Panc1 (cell line): ENCODE data around the gene CIAO3. TPM values are rescaled to one million over a fixed set of nuclear protein-coding genes. Genes with fewer than 3 reads are reported as not detected.

Experiments used
- ATAC-seq: fragments of 200-7000 bp; cut with Tn5 transposase; 2 replicates; pipeline ENCODE4 v1.9.1; 2020; ENCODE audit warnings: mild to moderate bottlenecking, moderate library complexity
- BruUV-seq: library from RNA; stranded (reverse); fragments of 400-500 nt; replicated peaks from 2 replicates; lab custom pipeline; 2021; lab: Mats Ljungman, UMichigan
- CTCF ChIA-PET: fragments of 300-600 bp; sonication (Branson Sonifier 250); formaldehyde crosslinking; loops from one replicate; lab custom pipeline; 2022; ENCODE audit warnings: antibody characterized with exemption; lab: Charles Lee
- POLR2A ChIA-PET: fragments of 300-600 bp; sonication (Branson Sonifier 250); formaldehyde crosslinking; loops from one replicate; lab custom pipeline; 2022; ENCODE audit warnings: antibody characterized with exemption; lab: Charles Lee
- DNase-seq: peaks from one replicate; pipeline ENCODE4 v3.0.0-alpha.2; 2010; ENCODE audit warnings: low read depth, low spot score
- H3K27ac ChIP-seq: 2 replicates; pipeline ENCODE4 v1.5.1; 2011; ENCODE audit warnings: mild to moderate bottlenecking, low read length, inconsistent platforms
- H3K27me3 ChIP-seq: fragments of 200-500 bp; sonication (Bioruptor generic); 2 replicates; pipeline ENCODE4 v1.6.0; 2014; ENCODE audit warnings: low read length, inconsistent platforms; ENCODE audit not compliant: control insufficient read depth, insufficient read depth
- H3K36me3 ChIP-seq: fragments of 200-500 bp; sonication (Bioruptor generic); 2 replicates; pipeline ENCODE4 v1.5.1; 2014; ENCODE audit warnings: inconsistent platforms, mild to moderate bottlenecking, low read length, moderate library complexity; ENCODE audit not compliant: control insufficient read depth, insufficient read depth
- H3K4me1 ChIP-seq: 2 replicates; pipeline ENCODE4 v1.5.1; 2011; ENCODE audit warnings: inconsistent platforms, mild to moderate bottlenecking, low read length, moderate library complexity; ENCODE audit not compliant: control insufficient read depth, insufficient read depth
- H3K4me3 ChIP-seq, 2 experiments: 2 replicates each; pipeline ENCODE4 v1.5.1; 2011 to 2012; ENCODE audit warnings: low read depth in 2 of 2, low read length in 2 of 2, mild to moderate bottlenecking in 2 of 2, inconsistent platforms in 1 of 2, moderate library complexity in 1 of 2
- H3K9me3 ChIP-seq: fragments of 200-500 bp; sonication (Bioruptor generic); 2 replicates; pipeline ENCODE4 v1.5.1; 2014; ENCODE audit warnings: low read depth, mild to moderate bottlenecking, inconsistent platforms, low read length, moderate library complexity; ENCODE audit not compliant: control insufficient read depth, insufficient read depth
- CTCF ChIP-seq: fragments of 450-650 bp; IDR thresholded peaks from 2 replicates; pipeline ENCODE4 v1.5.1; 2017; ENCODE audit warnings: mild to moderate bottlenecking
- POLR2AphosphoS5 ChIP-seq: IDR thresholded peaks from 2 replicates; pipeline ENCODE4 v1.6.1; 2012; ENCODE audit warnings: mild to moderate bottlenecking, low read depth, low read length, moderate library complexity
- REST ChIP-seq, 2 experiments: IDR thresholded peaks; 2 replicates each; pipeline ENCODE4 v1.6.1; 2011 to 2012; ENCODE audit warnings: low read depth in 2 of 2, control low read depth in 1 of 2, low read length in 1 of 2, mild to moderate bottlenecking in 1 of 2, moderate library complexity in 1 of 2; ENCODE audit not compliant: insufficient read depth in 1 of 2
- SIN3A ChIP-seq: IDR thresholded peaks from 2 replicates; pipeline ENCODE4 v1.6.1; 2012; ENCODE audit warnings: low read depth, mild to moderate bottlenecking, low read length, moderate library complexity, borderline replicate concordance; ENCODE audit not compliant: insufficient read depth
- TCF7L2 ChIP-seq: IDR thresholded peaks from 2 replicates; pipeline ENCODE4 v1.6.1; 2011; ENCODE audit warnings: mild to moderate bottlenecking, low read depth, low read length, inconsistent platforms
- in situ Hi-C: cut with HindIII; loops from 2 replicates; pipeline ENCODE4 v1.10.0; 2016; ENCODE audit warnings: low sequenced_read_pairs, low pct_unique_long_range_greater_than_20kb
- intact Hi-C: fragments of 100-400 bp; cut with micrococcal nuclease; formaldehyde crosslinking; loops from one replicate; pipeline ENCODE4 v1.10.0; 2022; ENCODE audit not compliant: unreplicated experiment
- total RNA-seq: library from RNA; stranded (reverse); gene quantifications from one replicate; pipeline ENCODE4 v1.2.1, GENCODE V29; 2021; ENCODE audit not compliant: unreplicated experiment

CIAO3 gene
- total RNA-seq, 1 experiment from 2014 or later, result 34.0 TPM

- Histone ChIP-seq H3K27me3 (no peaks in the 10 kb centered on the region), H3K9me3 (no peaks in the 10 kb centered on the region), H3K36me3 (peaks cover 10% of the 10 kb centered on the region; the same call in 1 of the 2 replicates), H3K27ac (0 out of 2 replicates have a peak overlapping the region, but pooled peaks have one; percentile 23), H3K4me3 (no peak overlapping the region), H3K4me1 (peaks cover 23% of the 10 kb centered on the region)
- no TSS peak for BruUV-seq
- ChIA-PET POLR2A (no interaction called here), CTCF (interaction anchor here (0.5 kb wide), 1 partner anchor 15 kb away, joined by 3 read pairs; no protein-coding TSS in a partner anchor)
- in situ Hi-C loops, result no loop called here
- ATAC-seq, result no peak
- DNase-seq, result no peak
- intact Hi-C loops, result loop anchor here (10.0 kb wide), 1 partner anchor 1088 kb away; the partner anchor contains the start of genes EME2, MRPS34 and NME3
- TF ChIP-seq SIN3A, result no peak
- TF ChIP-seq TCF7L2, result no peak
- TF ChIP-seq CTCF, result no peak
- TF ChIP-seq POLR2AphosphoS5, result no peak
- no peak for TF ChIP-seq REST (IDR thresholded peaks at IDR 0.05; ENCODE audit: insufficient read depth in 1 of 2, low read depth in 2 of 2, low read length in 1 of 2)
Measured at GRCh38 chr16:686459-687260, 54.1 kb downstream of the CIAO3 start.

GRCh38 chr16:685967-686366 is 54.8 kb downstream of the CIAO3 start:
- Histone ChIP-seq H3K27ac (0 out of 2 replicates have a peak overlapping the region, but pooled peaks have one; percentile 23), H3K4me1 (peaks cover 24% of the 10 kb centered on the region), H3K36me3 (peaks cover 10% of the 10 kb centered on the region; the same call in 1 of the 2 replicates), H3K4me3 (no peak overlapping the region), H3K27me3 (no peaks in the 10 kb centered on the region), H3K9me3 (no peaks in the 10 kb centered on the region)
- POLR2A ChIA-PET, result no interaction called here
- in situ Hi-C loops (no loop called here), intact Hi-C loops (loop anchor here (10.0 kb wide), 1 partner anchor 1089 kb away; the partner anchor contains the start of genes EME2, MRPS34 and NME3)
- BruUV-seq, result no TSS peak
- ATAC-seq (no peak), DNase-seq (no peak)
- TF ChIP-seq SIN3A (no peak), TCF7L2 (no peak), REST (IDR thresholded peaks at IDR 0.05; ENCODE audit: insufficient read depth in 1 of 2, low read depth in 2 of 2, low read length in 1 of 2) (no peak), CTCF (peak; percentile 93)
- CTCF ChIA-PET, result interaction anchor here (0.5 kb wide), 1 partner anchor 15 kb away, joined by 3 read pairs; no protein-coding TSS in a partner anchor
